HepG2 (cell line): ENCODE measurements around the gene RRAD. TPM values are rescaled to one million over a fixed set of nuclear protein-coding genes. Genes with fewer than 3 reads are reported as not detected.

Experiments
- EZH2 ChIP-seq: conservative IDR thresholded peaks from 2 replicates; pipeline ENCODE4 v1.6.1; 2012; ENCODE audit warnings: mild to moderate bottlenecking, low read depth, low read length, moderate library complexity
- FLYWCH1 ChIP-seq: sonication (generic); formaldehyde crosslinking; IDR thresholded peaks from 2 replicates; pipeline ENCODE4 v1.8.1; 2023; ENCODE audit warnings: mild to moderate bottlenecking, missing genetic modification reagents
- JDP2 ChIP-seq: sonication (generic); formaldehyde crosslinking; IDR thresholded peaks from 2 replicates; pipeline ENCODE4 v1.8.1; 2022; ENCODE audit warnings: missing genetic modification reagents, borderline replicate concordance
- NFE2L2 ChIP-seq: fragments of 150-350 bp; IDR thresholded peaks from 2 replicates; pipeline ENCODE4 v1.6.1; 2014; ENCODE audit warnings: low read length
- NR2F6 ChIP-seq, 2 experiments: IDR thresholded peaks; 2 replicates each; pipeline ENCODE4 v1.6.1; 2016; ENCODE audit warnings: antibody characterized with exemption in 1 of 2, mild to moderate bottlenecking in 1 of 2
- SP140L ChIP-seq: sonication (generic); formaldehyde crosslinking; IDR thresholded peaks from 2 replicates; pipeline ENCODE4 v1.4.0; 2020; ENCODE audit warnings: missing genetic modification reagents, borderline replicate concordance
- XBP1 ChIP-seq: sonication (generic); formaldehyde crosslinking; IDR thresholded peaks from 2 replicates; pipeline ENCODE4 v1.5.0; 2020; ENCODE audit warnings: missing genetic modification reagents
- ZBTB7B ChIP-seq: sonication (generic); formaldehyde crosslinking; IDR thresholded peaks from 2 replicates; pipeline ENCODE4 v1.4.0; 2020; ENCODE audit warnings: missing genetic modification reagents
- ZNF562 ChIP-seq: sonication (generic); formaldehyde crosslinking; IDR thresholded peaks from 2 replicates; pipeline ENCODE4 v1.8.0; 2022; ENCODE audit warnings: missing genetic modification reagents, borderline replicate concordance
- ZNF724P ChIP-seq: sonication (generic); formaldehyde crosslinking; IDR thresholded peaks from 2 replicates; pipeline ENCODE4 v1.8.0; 2022; ENCODE audit warnings: missing genetic modification reagents, borderline replicate concordance
- polyA plus RNA-seq, 8 experiments: library from polyadenylated mRNA; depleted of rRNA in 3 of 8; stranded (reverse) in 7 of 8; unstranded in 1 of 8; fragments of >200 nt; fragmentation: Illumina TruSeq in 4 of 8; extraction: Trizol in 4 of 8; gene quantifications; 2 replicates each; pipeline versions ENCODE4 v1.2.1 to v1.2.3, GENCODE V29; 2011 to 2016; ENCODE audit warnings: low read depth in 4 of 8, missing spikeins in 1 of 8, mixed read lengths in 1 of 8; ENCODE audit not compliant: insufficient read depth in 1 of 8
- total RNA-seq, 5 experiments: library from RNA; depleted of rRNA; stranded (reverse); fragments of >200 nt; fragmentation: Illumina TruSeq; extraction: Trizol; gene quantifications; 2 replicates each; pipeline ENCODE4 v1.2.3, GENCODE V29; 2016; ENCODE audit warnings: low read depth in 1 of 5
- TF ChIP-seq, protein P1 (sequence below): sonication (generic); formaldehyde crosslinking; IDR thresholded peaks from 2 replicates; pipeline ENCODE4 v1.9.0; 2021; ENCODE audit warnings: missing genetic modification reagents, borderline replicate concordance
- TF ChIP-seq, protein P2 (sequence below): sonication (generic); formaldehyde crosslinking; IDR thresholded peaks from one replicate; pipeline ENCODE4 v1.5.1; 2020; ENCODE audit warnings: mild to moderate bottlenecking, missing genetic modification reagents; ENCODE audit errors: not compliant biosample characterization
- TF ChIP-seq, protein P3 (sequence below): sonication (generic); formaldehyde crosslinking; IDR thresholded peaks from 2 replicates; pipeline ENCODE4 v1.8.0; 2022; ENCODE audit warnings: missing genetic modification reagents, low read depth, mild to moderate bottlenecking, borderline replicate concordance
- TF ChIP-seq, protein P4 (sequence below): IDR thresholded peaks from 2 replicates; pipeline ENCODE4 v1.6.1; 2016; ENCODE audit warnings: mild to moderate bottlenecking, missing biosample characterization, missing genetic modification reagents
- TF ChIP-seq, protein P5 (sequence below): IDR thresholded peaks from 2 replicates; pipeline ENCODE4 v1.6.1; 2016; ENCODE audit warnings: missing genetic modification reagents, missing compliant biosample characterization
- TF ChIP-seq, protein P6 (sequence below): sonication (generic); formaldehyde crosslinking; IDR thresholded peaks from 2 replicates; pipeline ENCODE4 v1.5.0; 2020; ENCODE audit warnings: missing genetic modification reagents

Gene RRAD
- total and polyA plus RNA-seq, 2 of the 13 experiments (the other 11 are each of a cell fraction or from before 2014, with no cell fraction given) = 0.80 to 1.1 TPM

DNA sequence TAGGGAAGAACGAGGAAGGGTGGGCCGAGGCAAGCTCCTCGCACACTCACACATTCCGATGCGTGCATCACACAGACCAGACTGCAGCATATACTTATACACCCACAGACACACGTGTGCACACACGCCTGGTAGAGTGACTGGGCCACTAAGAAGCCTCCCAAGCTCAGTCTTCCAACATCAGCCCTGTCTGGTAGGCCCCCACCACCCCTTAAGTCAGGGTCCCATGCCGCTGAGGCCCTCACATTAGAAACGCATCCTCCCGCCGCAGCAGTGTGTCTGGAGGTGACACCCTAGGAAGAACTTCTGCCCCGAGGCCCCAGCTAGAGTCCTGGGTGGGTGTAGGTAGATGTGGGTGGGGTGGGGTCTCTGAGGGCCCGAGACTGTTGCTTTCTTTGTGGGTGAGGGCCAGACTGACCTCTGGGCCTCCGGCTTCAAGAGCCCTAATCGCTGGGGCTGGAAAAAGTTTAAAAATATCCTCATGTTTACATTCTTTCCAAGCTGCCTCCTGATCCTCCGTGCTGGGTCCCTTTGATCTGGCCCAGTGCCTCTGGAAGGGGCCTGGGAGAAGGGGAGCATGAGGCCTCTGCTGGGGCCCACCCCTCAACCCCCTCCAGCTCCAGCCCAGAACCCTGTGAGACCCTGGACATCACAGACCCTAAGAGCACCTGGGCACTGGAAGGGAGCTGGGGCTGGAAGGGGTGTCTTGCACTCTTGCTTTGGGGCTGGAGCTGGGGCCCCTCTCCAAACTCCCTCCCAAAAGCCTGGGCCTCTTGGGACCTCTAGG is 20.3 kb downstream of the RRAD start (continued):
- TF ChIP-seq, protein P1, sequence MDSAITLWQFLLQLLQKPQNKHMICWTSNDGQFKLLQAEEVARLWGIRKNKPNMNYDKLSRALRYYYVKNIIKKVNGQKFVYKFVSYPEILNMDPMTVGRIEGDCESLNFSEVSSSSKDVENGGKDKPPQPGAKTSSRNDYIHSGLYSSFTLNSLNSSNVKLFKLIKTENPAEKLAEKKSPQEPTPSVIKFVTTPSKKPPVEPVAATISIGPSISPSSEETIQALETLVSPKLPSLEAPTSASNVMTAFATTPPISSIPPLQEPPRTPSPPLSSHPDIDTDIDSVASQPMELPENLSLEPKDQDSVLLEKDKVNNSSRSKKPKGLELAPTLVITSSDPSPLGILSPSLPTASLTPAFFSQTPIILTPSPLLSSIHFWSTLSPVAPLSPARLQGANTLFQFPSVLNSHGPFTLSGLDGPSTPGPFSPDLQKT (CRISPR knock-in tag) = no peak
- TF ChIP-seq, protein P2, sequence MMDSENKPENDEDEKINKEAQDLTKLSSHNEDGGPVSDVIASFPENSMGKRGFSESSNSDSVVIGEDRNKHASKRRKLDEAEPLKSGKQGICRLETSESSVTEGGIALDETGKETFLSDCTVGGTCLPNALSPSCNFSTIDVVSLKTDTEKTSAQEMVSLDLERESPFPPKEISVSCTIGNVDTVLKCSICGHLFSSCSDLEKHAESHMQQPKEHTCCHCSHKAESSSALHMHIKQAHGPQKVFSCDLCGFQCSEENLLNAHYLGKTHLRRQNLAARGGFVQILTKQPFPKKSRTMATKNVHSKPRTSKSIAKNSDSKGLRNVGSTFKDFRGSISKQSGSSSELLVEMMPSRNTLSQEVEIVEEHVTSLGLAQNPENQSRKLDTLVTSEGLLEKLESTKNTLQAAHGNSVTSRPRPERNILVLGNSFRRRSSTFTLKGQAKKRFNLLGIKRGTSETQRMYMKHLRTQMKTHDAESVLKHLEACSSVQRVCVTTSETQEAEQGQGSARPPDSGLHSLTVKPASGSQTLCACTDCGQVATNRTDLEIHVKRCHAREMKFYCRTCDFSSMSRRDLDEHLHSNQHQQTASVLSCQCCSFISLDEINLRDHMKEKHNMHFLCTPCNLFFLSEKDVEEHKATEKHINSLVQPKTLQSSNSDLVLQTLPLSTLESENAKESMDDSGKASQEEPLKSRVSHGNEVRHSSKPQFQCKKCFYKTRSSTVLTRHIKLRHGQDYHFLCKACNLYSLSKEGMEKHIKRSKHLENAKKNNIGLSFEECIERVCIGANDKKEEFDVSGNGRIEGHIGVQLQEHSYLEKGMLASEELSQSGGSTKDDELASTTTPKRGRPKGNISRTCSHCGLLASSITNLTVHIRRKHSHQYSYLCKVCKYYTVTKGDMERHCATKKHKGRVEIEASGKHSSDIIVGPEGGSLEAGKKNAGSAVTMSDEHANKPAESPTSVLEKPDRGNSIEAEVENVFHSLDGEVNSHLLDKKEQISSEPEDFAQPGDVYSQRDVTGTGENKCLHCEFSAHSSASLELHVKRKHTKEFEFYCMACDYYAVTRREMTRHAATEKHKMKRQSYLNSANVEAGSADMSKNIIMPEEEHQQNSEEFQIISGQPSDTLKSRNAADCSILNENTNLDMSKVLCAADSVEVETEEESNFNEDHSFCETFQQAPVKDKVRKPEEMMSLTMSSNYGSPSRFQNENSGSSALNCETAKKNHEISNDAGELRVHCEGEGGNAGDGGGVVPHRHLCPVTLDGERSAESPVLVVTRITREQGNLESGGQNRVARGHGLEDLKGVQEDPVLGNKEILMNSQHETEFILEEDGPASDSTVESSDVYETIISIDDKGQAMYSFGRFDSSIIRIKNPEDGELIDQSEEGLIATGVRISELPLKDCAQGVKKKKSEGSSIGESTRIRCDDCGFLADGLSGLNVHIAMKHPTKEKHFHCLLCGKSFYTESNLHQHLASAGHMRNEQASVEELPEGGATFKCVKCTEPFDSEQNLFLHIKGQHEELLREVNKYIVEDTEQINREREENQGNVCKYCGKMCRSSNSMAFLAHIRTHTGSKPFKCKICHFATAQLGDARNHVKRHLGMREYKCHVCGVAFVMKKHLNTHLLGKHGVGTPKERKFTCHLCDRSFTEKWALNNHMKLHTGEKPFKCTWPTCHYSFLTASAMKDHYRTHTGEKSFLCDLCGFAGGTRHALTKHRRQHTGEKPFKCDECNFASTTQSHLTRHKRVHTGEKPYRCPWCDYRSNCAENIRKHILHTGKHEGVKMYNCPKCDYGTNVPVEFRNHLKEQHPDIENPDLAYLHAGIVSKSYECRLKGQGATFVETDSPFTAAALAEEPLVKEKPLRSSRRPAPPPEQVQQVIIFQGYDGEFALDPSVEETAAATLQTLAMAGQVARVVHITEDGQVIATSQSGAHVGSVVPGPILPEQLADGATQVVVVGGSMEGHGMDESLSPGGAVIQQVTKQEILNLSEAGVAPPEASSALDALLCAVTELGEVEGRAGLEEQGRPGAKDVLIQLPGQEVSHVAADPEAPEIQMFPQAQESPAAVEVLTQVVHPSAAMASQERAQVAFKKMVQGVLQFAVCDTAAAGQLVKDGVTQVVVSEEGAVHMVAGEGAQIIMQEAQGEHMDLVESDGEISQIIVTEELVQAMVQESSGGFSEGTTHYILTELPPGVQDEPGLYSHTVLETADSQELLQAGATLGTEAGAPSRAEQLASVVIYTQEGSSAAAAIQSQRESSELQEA (CRISPR knock-in tag) = no peak
- peak; percentile 97 for TF ChIP-seq ZBTB7B (CRISPR knock-in tag)
- TF ChIP-seq, protein P3, sequence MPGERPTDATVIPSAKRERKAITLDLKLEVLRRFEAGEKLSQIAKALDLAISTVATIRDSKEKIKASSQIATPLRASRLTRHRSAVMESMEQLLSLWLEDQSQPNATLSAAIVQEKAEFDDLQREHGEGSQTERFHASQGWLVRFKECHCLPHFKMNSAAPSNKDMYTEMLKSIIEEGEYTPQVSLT (CRISPR knock-in tag) = 0 out of 2 replicates have a peak, but pooled peaks have one; percentile 5
- no peak for TF ChIP-seq EZH2
- TF ChIP-seq FLYWCH1 = no peak
- peak; percentile 79 for TF ChIP-seq NR2F6 (IDR thresholded peaks at IDR 0.05)
- TF ChIP-seq NR2F6 (CRISPR knock-in tag; IDR thresholded peaks at IDR 0.05) = peak; percentile 87
- TF ChIP-seq, protein P4, sequence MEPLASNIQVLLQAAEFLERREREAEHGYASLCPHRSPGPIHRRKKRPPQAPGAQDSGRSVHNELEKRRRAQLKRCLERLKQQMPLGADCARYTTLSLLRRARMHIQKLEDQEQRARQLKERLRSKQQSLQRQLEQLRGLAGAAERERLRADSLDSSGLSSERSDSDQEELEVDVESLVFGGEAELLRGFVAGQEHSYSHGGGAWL (CRISPR knock-in tag) = no peak
- TF ChIP-seq XBP1 (CRISPR knock-in tag) = no peak
- no peak for TF ChIP-seq SP140L
- TF ChIP-seq, protein P5, sequence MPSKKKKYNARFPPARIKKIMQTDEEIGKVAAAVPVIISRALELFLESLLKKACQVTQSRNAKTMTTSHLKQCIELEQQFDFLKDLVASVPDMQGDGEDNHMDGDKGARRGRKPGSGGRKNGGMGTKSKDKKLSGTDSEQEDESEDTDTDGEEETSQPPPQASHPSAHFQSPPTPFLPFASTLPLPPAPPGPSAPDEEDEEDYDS (CRISPR knock-in tag) = peak; percentile 62
- TF ChIP-seq ZNF562 = no peak
- no peak for TF ChIP-seq ZNF724P
- TF ChIP-seq, protein P6, sequence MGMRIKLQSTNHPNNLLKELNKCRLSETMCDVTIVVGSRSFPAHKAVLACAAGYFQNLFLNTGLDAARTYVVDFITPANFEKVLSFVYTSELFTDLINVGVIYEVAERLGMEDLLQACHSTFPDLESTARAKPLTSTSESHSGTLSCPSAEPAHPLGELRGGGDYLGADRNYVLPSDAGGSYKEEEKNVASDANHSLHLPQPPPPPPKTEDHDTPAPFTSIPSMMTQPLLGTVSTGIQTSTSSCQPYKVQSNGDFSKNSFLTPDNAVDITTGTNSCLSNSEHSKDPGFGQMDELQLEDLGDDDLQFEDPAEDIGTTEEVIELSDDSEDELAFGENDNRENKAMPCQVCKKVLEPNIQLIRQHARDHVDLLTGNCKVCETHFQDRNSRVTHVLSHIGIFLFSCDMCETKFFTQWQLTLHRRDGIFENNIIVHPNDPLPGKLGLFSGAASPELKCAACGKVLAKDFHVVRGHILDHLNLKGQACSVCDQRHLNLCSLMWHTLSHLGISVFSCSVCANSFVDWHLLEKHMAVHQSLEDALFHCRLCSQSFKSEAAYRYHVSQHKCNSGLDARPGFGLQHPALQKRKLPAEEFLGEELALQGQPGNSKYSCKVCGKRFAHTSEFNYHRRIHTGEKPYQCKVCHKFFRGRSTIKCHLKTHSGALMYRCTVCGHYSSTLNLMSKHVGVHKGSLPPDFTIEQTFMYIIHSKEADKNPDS (CRISPR knock-in tag) = no peak
- no peak for TF ChIP-seq JDP2 (CRISPR knock-in tag)
- no peak for TF ChIP-seq NFE2L2
